ELF-1 (cell line): ENCODE data around the gene SYT15.
"Not testable (repeated sequence)": the region's sequence is repeated elsewhere in the genome, so short reads cannot be mapped to it uniquely, and the experiment has no call there.

Source experiments
- DNase-seq: peaks from one replicate; pipeline ENCODE4 v3.0.0-alpha.2; 2016; ENCODE audit warnings: low read depth, low spot score

SYT15 gene

DNA sequence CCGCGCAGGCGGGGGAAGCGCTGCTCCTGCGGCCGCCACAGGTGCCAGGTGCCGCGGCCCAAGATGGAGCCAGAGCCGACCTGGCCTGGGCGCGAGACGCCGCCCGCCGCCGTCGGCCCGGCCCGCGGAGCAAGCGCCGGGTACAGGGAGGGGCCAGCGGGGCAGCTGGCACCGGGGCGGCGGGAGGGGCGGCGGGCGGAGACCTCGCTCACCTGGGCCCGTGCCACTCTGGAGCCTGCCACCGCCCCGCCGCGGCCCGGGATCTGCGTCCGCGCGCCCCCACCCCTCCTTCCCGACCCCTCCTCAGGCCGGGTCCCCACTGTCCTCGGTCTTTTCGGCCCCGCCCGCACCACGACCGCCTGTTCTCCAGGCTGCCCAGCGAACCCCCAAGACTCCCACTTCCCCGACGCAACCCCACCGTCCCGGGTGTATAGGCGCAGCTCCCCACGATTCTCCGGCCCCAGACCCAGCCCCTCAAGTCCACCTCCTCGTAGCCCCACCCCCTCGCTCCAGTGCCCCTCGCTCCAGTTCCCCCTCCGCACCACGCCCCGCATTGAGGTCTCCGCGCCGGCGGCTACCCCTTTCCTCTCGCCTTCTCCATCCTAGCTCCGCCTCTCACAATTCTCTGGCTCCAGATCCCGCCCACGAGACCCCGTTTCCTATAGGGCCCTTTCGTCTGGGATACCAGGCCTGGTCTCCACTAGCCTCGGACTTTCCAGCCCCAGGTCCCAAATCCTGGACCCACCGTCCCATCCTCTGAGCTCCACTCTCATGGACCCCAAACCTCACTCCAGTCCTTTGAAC, 22.2 kb upstream of the SYT15 start, which contains the start of gene GPRIN2:
Gene GPRIN2, minus strand, starts transcription at position 144 of the 804 bp plus-strand sequence. CDS start 5,922 bp downstream, outside the sequence.
- DNase-seq = no peak

GRCh38 chr10:46557319-46558121, 21.4 kb upstream of the SYT15 start:
- DNase-seq = no peak

- no peak for DNase-seq
Measured at GRCh38 chr10:46558122-46558391, 20.9 kb upstream of the SYT15 start.

DNA sequence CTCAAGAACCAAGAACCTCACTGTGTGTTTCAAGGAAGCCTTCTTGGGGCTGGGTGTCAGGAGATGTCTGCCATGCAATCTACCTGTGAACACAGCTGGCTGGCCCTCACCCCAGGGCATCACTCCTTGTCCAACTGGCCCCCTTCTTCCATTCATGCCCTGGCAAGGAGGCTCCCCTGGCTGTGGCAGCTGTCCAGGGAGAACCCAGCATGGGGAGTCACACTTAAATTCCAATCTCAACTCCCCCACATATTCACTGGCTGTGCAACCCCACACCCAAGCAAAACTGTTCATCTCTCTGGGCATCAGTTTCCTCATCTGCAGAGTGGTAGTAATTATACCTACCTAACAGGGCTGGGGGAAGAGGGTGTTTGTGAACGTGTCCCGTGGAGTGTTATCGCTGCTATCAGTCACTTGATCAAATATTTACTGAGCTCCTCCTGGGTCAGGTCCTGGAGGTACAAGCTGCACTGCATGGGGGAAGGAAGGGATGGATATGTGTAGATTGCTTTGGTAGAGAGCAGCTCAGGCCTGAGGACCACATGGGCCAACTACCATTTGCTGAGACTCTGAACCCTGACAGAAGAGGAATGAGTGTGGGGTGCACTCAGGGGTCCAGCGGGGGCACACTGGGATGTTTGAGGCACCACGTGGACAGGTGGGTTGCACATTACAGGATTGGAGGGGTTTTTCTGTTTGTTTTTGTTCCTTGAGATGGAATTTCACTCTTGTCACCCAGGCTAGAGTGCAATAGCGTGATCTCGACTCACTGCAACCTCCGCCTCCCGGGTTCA, 20.3 kb upstream of the SYT15 start:
- DNase-seq = no peak

DNA sequence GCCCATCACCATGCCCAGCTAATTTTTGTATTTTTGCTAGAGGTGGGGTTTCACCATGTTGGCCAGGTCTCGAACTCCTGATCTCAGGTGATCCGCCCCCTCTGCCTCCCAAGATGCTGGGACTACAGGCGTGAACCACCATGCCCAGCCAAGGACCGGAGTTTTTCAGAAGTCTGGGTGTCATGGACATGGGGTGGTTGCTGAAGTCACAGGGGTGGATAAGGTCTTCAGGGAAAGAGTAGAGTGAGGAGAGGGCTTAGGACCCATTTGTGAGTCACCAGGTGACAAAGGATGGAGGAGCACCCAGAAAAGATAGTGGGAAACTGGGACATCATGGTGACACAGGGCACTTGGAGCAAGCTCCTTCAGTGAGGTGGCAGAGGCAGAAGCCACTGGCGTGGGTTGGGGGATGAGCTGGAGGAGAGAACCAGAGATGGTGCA, 19.7 kb upstream of the SYT15 start:
- no peak for DNase-seq

DNA sequence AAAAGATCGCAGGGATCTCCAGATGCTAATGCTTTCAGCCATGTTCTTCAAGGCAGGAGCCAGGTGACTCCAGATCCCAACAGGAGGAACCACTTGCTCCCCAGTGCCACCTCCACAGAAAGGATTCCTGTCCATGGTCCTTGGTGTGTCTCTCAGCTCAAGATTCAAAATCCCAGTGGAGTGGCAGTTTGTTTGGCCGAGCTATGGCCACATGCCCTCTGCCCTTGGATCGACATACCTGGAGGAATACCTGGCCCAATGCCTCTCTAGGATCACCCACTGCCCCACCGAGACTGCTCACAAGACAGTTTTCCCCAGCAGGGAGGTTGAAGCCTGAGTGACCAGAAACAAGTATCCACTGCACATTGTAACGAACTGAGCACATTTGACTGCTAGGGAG, 18.5 kb upstream of the SYT15 start:
- no peak for DNase-seq

DNA sequence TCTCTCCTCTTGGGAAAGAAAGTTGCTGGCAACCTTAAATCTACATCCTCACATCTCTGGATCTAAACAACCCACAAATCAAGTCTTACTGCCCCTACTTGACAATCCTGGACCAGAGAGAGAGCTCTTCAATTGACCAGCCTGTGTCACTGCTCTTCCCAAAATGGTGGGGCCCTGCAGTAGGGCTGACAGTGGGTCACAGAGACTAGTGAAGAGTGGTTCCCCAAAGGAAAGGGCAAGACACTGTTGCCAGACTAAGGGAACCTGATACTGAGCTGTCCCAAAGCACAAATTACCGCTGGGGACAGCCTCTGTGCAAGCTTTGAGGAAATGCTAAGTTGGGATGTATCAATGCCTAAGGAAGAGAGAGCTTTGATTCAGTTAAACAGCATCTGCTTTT, 18.0 kb upstream of the SYT15 start:
- no peak for DNase-seq

DNA sequence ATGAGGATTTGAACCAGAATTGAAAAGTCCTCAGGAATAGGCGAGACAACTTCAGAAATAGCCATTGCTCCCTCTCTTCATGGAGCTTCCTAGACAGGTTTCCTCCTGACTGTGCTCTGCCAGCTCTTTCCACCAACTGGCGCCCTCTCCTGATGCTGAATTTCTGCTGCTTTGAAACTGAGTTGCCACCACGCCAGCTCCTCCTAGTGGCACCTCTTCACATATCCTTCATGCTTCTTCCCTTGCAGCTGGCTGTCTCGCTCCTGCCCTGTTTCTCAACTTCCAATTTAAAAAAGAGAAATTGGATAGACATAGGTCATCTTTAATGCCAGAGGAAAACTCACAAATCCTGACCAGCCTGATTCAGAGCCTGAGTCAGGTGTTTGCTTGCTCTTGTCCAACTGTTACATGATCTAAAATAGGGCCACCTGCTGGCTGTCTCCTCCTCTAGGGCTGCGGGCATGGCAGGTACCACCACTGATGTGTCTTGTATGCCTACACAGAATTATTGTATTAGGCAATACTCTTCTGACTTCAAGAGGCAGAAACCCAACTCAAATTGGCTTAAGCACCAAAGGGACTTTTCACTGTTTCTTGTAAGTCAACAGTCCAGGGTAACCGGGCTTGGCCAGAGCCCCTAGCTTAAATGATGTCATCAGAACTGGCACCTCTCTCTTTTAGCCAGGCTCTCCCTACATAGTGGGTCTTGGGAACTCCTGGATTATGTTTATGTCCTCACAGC, 13.2 kb upstream of the SYT15 start:
- DNase-seq = peak; percentile 82

DNA sequence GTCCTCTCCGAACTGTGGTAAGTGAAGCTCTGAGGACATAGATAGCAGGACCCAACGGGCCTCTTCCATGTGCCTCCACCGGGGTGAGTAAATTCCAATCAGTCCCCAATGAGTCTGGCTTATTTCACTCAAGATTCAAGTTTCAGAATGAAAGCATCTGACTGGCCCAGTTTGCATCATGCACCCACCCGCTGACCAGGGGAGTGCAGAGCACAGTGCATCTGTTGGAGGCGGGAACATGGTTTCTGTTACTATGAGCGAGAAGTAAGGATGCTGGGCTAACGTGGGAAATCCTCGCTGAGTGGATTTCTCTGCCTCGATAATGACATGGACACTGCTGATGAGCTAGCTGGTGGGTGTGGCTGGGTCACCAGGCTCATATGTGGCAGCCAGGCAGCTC, 11.8 kb upstream of the SYT15 start:
- not testable (repeated sequence) for DNase-seq

- not testable (repeated sequence) for DNase-seq
Measured at GRCh38 chr10:46570655-46571054, 8.3 kb upstream of the SYT15 start.

DNA sequence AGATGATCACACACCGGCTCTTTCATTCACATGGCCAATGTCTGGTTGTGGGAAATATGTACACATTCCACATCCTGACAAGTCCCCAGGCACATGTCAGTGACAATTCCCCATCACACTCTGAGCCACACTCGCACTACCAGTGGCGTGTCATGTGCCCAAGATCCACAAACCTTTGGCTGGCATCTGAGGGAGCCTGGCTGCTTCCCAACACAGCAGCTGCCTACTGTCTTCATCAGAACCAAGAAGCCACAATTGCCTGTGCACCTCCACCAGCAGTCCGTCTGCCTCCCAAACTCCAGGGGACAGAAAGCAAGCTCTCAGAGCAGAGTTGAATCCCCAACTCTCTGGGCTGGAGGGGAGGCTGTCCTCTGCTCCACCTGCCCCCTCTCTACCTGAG, 6.2 kb upstream of the SYT15 start:
- DNase-seq = not testable (repeated sequence)

GRCh38 chr10:46573314-46573713, 5.6 kb upstream of the SYT15 start:
- not testable (repeated sequence) for DNase-seq

- not testable (repeated sequence) for DNase-seq
Measured at GRCh38 chr10:46573884-46574283, 5.0 kb upstream of the SYT15 start.

- DNase-seq = peak; percentile 13
Measured at GRCh38 chr10:46577624-46578473, 1.1 kb upstream of the SYT15 start.

GRCh38 chr10:46579378-46579777, 450 bp downstream of the SYT15 start:
- DNase-seq = not testable (repeated sequence)

GRCh38 chr10:46581997-46582396, 3.1 kb downstream of the SYT15 start:
- not testable (repeated sequence) for DNase-seq

- not testable (repeated sequence) for DNase-seq
Measured at GRCh38 chr10:46582568-46582967, 3.6 kb downstream of the SYT15 start.

GRCh38 chr10:46584196-46584595, 5.3 kb downstream of the SYT15 start:
- DNase-seq = not testable (repeated sequence)

GRCh38 chr10:46585246-46585645, 6.3 kb downstream of the SYT15 start:
- not testable (repeated sequence) for DNase-seq

- not testable (repeated sequence) for DNase-seq
Measured at GRCh38 chr10:46587546-46587945, 8.6 kb downstream of the SYT15 start.
